ENCODE results near the gene GALNS. TPM values are rescaled to one million over a fixed set of nuclear protein-coding genes. Genes with fewer than 3 reads are reported as not detected.

Gene GALNS
- total and polyA plus RNA-seq, 2 of the 13 experiments (the other 11 are each of a cell fraction or from before 2014, with no cell fraction given): 9.2 to 9.8 TPM

GRCh38 chr16:88856122-88856827 is 472 bp downstream of the GALNS start (continued):
- no peak for TF ChIP-seq ZHX2 (IDR thresholded peaks at IDR 0.05; ENCODE audit: low read depth)
- TF ChIP-seq ZHX2 (CRISPR knock-in tag; IDR thresholded peaks at IDR 0.05; ENCODE audit: borderline replicate concordance): no peak
- no peak for TF ChIP-seq HOXA7 (CRISPR knock-in tag; IDR thresholded peaks at IDR 0.05)
- no peak for TF ChIP-seq ZNF550 (CRISPR knock-in tag; IDR thresholded peaks at IDR 0.05; ENCODE audit: borderline replicate concordance)
- TF ChIP-seq MED8 (CRISPR knock-in tag; IDR thresholded peaks at IDR 0.05; ENCODE audit: insufficient replicate concordance): no peak
- no peak for TF ChIP-seq ZBTB21 (CRISPR knock-in tag; IDR thresholded peaks at IDR 0.05)
- no peak for TF ChIP-seq ZNF275 (CRISPR knock-in tag; IDR thresholded peaks at IDR 0.05; ENCODE audit: borderline replicate concordance)
- TF ChIP-seq ZBTB2 (CRISPR knock-in tag; IDR thresholded peaks at IDR 0.05; ENCODE audit: low read depth): no peak; the same call in 1 of the 2 replicates
- no peak for TF ChIP-seq NR2F6 (IDR thresholded peaks at IDR 0.05)
- TF ChIP-seq NR2F6 (CRISPR knock-in tag; IDR thresholded peaks at IDR 0.05): peak; percentile 27; the same call in 1 of the 2 replicates
- TF ChIP-seq ZSCAN22 (CRISPR knock-in tag; IDR thresholded peaks at IDR 0.05): peak; percentile 74; the same call in 1 of the 2 replicates
- TF ChIP-seq ZNF33B (CRISPR knock-in tag; IDR thresholded peaks at IDR 0.05): 0 out of 2 replicates have a peak, but pooled peaks have one; percentile 50
- no peak for TF ChIP-seq DBP (CRISPR knock-in tag; IDR thresholded peaks at IDR 0.05; ENCODE audit: not compliant biosample characterization)
- 0 out of 2 replicates have a peak, but pooled peaks have one; percentile 30 for TF ChIP-seq ZBTB42 (CRISPR knock-in tag; IDR thresholded peaks at IDR 0.05)
- TF ChIP-seq CENPX (CRISPR knock-in tag; IDR thresholded peaks at IDR 0.05): no peak
- TF ChIP-seq SP140L (CRISPR knock-in tag; IDR thresholded peaks at IDR 0.05; ENCODE audit: borderline replicate concordance): no peak
- TF ChIP-seq, protein P1, sequence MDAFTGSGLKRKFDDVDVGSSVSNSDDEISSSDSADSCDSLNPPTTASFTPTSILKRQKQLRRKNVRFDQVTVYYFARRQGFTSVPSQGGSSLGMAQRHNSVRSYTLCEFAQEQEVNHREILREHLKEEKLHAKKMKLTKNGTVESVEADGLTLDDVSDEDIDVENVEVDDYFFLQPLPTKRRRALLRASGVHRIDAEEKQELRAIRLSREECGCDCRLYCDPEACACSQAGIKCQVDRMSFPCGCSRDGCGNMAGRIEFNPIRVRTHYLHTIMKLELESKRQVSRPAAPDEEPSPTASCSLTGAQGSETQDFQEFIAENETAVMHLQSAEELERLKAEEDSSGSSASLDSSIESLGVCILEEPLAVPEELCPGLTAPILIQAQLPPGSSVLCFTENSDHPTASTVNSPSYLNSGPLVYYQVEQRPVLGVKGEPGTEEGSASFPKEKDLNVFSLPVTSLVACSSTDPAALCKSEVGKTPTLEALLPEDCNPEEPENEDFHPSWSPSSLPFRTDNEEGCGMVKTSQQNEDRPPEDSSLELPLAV (CRISPR knock-in tag; conservative IDR thresholded peaks at IDR 0.05; ENCODE audit: low read depth): 0 out of 2 replicates have a peak, but pooled peaks have one; percentile 1
- TF ChIP-seq ZNF615 (CRISPR knock-in tag; IDR thresholded peaks at IDR 0.05; ENCODE audit: borderline replicate concordance): no peak
